SU-DHL-6 (cell line): ENCODE results near the gene TULP4.

Source experiments
- H2AFZ ChIP-seq: fragments of 200-600 bp; sonication (generic); 2 replicates; pipeline ENCODE4 v1.6.1; 2014; ENCODE audit warnings: low read depth, mild to moderate bottlenecking, moderate library complexity, mixed read lengths, antibody characterized with exemption, low read length; ENCODE audit not compliant: severe bottlenecking
- H3F3A ChIP-seq: fragments of 200-600 bp; shearing (Covaris generic); 2 replicates; pipeline ENCODE4 v1.6.0; 2016; ENCODE audit warnings: antibody characterized with exemption, mild to moderate bottlenecking; ENCODE audit not compliant: insufficient read depth
- H3K27ac ChIP-seq: fragments of 200-600 bp; sonication (generic); 2 replicates; pipeline ENCODE4 v1.5.1; 2016; ENCODE audit warnings: low read depth, mild to moderate bottlenecking, low read length, moderate library complexity, mixed read lengths
- H3K27me3 ChIP-seq: fragments of 200-600 bp; sonication (generic), shearing (Covaris generic); 2 replicates; pipeline ENCODE4 v1.6.0; 2014; ENCODE audit warnings: mild to moderate bottlenecking, low read length
- H3K36me3 ChIP-seq: fragments of 200-600 bp; sonication (generic); 2 replicates; pipeline ENCODE4 v1.6.1; 2014; ENCODE audit warnings: mild to moderate bottlenecking, low read length, mixed read lengths
- H3K4me2 ChIP-seq: fragments of 300-600, 200-600 bp; shearing (Covaris generic), sonication (generic); 2 replicates; pipeline ENCODE4 v1.6.0; 2014; ENCODE audit warnings: low read length, low read depth, mild to moderate bottlenecking; ENCODE audit not compliant: poor library complexity, severe bottlenecking
- H3K4me3 ChIP-seq: fragments of 200-600 bp; sonication (generic); 2 replicates; pipeline ENCODE4 v1.5.1; 2014; ENCODE audit warnings: antibody characterized with exemption, low read length, mild to moderate bottlenecking, mixed read lengths; ENCODE audit not compliant: insufficient read depth, poor library complexity, severe bottlenecking
- H3K79me2 ChIP-seq: fragments of 200-600 bp; sonication (generic); 2 replicates; pipeline ENCODE4 v1.6.1; 2014; ENCODE audit warnings: mild to moderate bottlenecking, low read length, moderate library complexity; ENCODE audit not compliant: insufficient read depth
- H3K9ac ChIP-seq: fragments of 200-600 bp; sonication (generic); 2 replicates; pipeline ENCODE4 v1.7.0; 2014; ENCODE audit warnings: mild to moderate bottlenecking, low read length
- H3K9me2 ChIP-seq: fragments of 200-600 bp; sonication (generic); replicated peaks from 2 replicates; pipeline ENCODE4 v1.6.1; 2014; ENCODE audit warnings: low read length; ENCODE audit not compliant: insufficient read depth
- H3K9me3 ChIP-seq: fragments of 200-600 bp; sonication (generic); 2 replicates; pipeline ENCODE4 v1.6.1; 2014; ENCODE audit warnings: low read length, mixed read lengths; ENCODE audit not compliant: insufficient read depth
- H4K20me1 ChIP-seq: fragments of 200-600 bp; sonication (generic); 2 replicates; pipeline ENCODE4 v1.6.1; 2014; ENCODE audit warnings: low read depth, mild to moderate bottlenecking, antibody characterized with exemption, low read length, moderate library complexity, mixed read lengths
- CTCF ChIP-seq: fragments of 200-600 bp; sonication (generic); IDR thresholded peaks from one replicate; pipeline ENCODE4 v1.5.1; 2017; ENCODE audit warnings: antibody characterized with exemption, mild to moderate bottlenecking, low read length, moderate library complexity; ENCODE audit not compliant: insufficient read depth, poor library complexity, severe bottlenecking
- EZH2phosphoT487 ChIP-seq: fragments of 200-600 bp; sonication (generic), shearing (Covaris generic); conservative IDR thresholded peaks from 2 replicates; pipeline ENCODE4 v1.6.1; 2018; ENCODE audit warnings: mild to moderate bottlenecking, antibody characterized with exemption, low read length, moderate library complexity, mixed read lengths

Gene TULP4

GRCh38 chr6:158499601-158500000 lies 187.3 kb downstream of the TULP4 start:
- H3K36me3 ChIP-seq, result no peaks in the 10 kb centered on the region

GRCh38 chr6:158500016-158500735 lies 187.9 kb downstream of the TULP4 start:
- Histone ChIP-seq H3K79me2 (no peaks in the 10 kb centered on the region), H3K9me2 (no peaks in the 10 kb centered on the region), H3K27ac (no peak overlapping the region), H3K9ac (no peak overlapping the region), H3K4me2 (no peak overlapping the region), H2AFZ (no peak overlapping the region), H3K4me3 (no peak overlapping the region), H3K27me3 (no peaks in the 10 kb centered on the region), H4K20me1 (no peaks in the 10 kb centered on the region), H3K36me3 (no peaks in the 10 kb centered on the region), H3F3A (no peaks in the 10 kb centered on the region), H3K9me3 (no peaks in the 10 kb centered on the region)
- no peak for TF ChIP-seq EZH2phosphoT487

More at GRCh38 chr6:158499601-158500000, 187.3 kb downstream of the TULP4 start:
- no peak overlapping the region for H3K9ac ChIP-seq
- no peaks in the 10 kb centered on the region for H4K20me1 ChIP-seq
- H3K27me3 ChIP-seq, result no peaks in the 10 kb centered on the region
- H3K4me3 ChIP-seq, result no peak overlapping the region
- TF ChIP-seq EZH2phosphoT487, result no peak
- TF ChIP-seq CTCF, result no peak
- H3K4me2 ChIP-seq, result no peak overlapping the region
- H3F3A ChIP-seq, result no peaks in the 10 kb centered on the region
- no peaks in the 10 kb centered on the region for H3K79me2 ChIP-seq
- no peak overlapping the region for H3K27ac ChIP-seq
- no peaks in the 10 kb centered on the region for H3K9me3 ChIP-seq
- H2AFZ ChIP-seq, result no peak overlapping the region
- H3K9me2 ChIP-seq, result no peaks in the 10 kb centered on the region

- H3K4me3 ChIP-seq, result no peak overlapping the region
- H2AFZ ChIP-seq, result no peak overlapping the region
- no peak overlapping the region for H3K27ac ChIP-seq
- no peaks in the 10 kb centered on the region for H3K36me3 ChIP-seq
- H3F3A ChIP-seq, result no peaks in the 10 kb centered on the region
- H3K79me2 ChIP-seq, result no peaks in the 10 kb centered on the region
- H3K9me2 ChIP-seq, result no peaks in the 10 kb centered on the region
- H3K9me3 ChIP-seq, result no peaks in the 10 kb centered on the region
- no peaks in the 10 kb centered on the region for H3K27me3 ChIP-seq
- no peak overlapping the region for H3K9ac ChIP-seq
- H3K4me2 ChIP-seq, result no peak overlapping the region
- TF ChIP-seq CTCF (no peak), EZH2phosphoT487 (no peak)
- no peaks in the 10 kb centered on the region for H4K20me1 ChIP-seq
Observed at GRCh38 chr6:158501360-158502262, 189.3 kb downstream of the TULP4 start.
